Activated CD8-positive, alpha-beta memory T cell treated with anti-CD3 and anti-CD28 coated beads, Interleukin-2, amount 50 U/mL, for 24 hours (primary cell): ENCODE results near the gene CPTP.

Experiments
- DNase-seq: peaks from one replicate; pipeline ENCODE4 v3.0.0-alpha.2; 2020; ENCODE audit errors: extremely low read depth

CPTP gene

DNA sequence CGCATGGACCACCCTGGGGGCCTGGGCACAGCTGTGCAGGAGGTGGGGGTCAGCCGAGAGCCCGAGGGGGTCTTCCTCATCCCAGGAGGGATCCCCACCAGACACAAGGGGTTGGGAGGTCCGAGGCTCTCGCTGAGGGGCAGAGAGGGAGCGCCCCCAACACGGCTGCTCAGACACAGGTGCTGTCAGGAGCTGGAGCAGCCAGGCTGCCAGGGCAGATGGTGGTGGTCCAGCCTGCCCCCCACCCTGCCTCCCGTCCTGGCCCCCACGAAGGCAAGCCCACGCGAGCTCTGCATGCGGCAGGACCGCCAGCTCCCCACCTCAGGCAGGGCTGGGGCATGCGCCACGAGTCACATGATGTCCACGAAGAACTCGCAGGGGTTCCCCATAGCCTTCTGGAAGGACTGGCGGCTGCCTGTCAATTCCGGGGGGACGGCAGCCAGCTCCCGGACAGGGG is 11.2 kb downstream of the CPTP start:
- no peak for DNase-seq

DNA sequence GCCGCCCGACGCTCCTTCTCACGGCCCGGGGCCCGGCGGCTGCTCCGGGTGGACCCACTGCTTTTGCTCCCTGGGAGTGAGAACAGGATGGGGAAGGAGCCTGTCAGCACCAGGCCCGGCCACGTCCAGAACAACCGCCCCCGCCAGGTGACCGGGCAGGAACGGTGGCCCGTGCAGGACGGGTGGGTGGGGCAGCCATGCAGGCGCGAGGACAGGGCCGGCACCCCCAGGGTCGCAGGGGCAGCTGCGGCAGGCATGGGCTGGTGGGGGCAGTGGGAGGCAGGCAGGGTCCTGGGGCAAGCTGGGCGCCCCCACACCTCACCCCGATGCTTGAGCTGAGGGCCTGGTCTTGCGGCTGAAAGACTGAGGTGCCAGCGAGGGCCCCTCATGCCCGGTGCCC is 11.8 kb downstream of the CPTP start:
- no peak for DNase-seq

DNA sequence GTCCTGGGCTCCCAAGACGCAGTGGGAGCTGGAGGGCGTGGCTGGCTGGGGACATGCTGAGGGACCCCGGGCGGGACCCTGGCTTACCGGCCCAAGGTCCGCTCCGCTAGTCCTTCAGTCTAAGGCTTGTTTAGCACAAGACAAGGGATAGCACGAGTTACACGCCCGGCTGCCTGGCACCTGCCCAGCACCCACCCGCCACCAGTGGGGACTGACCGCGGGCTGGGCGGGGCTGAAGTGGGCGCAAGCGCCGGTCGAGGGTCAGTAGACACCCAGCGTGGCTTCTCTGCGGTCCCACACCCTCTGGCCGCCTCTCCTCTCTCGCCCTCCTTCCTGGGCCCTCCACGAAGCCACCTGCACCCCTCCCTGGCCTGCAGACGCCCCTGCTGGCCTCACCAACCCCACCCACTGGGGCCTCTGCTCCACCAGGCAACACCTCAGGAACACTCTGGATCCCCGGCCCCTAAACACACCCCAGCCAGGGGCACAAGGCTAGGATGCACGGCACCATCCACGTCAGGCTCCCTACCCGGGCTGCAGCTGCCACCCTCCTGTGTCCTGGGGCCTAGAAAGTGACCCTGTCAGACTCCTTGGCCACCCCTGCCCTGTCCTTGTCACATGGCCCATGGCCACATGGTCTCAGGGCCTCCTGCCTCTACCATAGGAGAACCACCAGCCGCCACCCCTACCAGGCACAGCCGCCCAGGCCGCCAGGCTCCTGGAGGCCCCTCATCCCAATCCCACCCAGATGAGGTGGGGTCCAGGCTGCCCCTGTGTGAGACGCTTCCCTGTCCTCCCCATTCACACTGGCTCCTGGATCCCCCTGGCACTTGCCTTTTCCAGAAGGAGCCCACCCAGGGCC is 12.6 kb downstream of the CPTP start:
- no peak for DNase-seq

DNA sequence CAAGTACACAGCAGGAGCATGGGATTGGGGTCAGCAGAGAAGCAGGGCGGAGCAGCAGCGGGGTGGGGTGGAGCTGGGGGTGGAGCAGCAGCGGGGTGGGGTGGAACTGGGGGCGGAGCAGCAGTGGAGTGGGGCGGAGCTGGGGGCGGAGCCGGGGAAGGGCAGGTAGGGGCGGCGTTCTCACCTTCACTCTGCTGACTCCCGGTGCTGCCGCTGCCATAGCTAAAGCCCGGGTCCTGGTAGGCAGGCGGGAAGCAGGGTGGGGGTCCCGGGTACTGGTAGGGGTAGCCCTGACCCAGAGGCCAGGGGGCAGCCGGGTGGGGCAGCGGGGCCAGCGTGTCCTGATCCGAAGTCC is 13.2 kb downstream of the CPTP start:
- DNase-seq: no peak

DNA sequence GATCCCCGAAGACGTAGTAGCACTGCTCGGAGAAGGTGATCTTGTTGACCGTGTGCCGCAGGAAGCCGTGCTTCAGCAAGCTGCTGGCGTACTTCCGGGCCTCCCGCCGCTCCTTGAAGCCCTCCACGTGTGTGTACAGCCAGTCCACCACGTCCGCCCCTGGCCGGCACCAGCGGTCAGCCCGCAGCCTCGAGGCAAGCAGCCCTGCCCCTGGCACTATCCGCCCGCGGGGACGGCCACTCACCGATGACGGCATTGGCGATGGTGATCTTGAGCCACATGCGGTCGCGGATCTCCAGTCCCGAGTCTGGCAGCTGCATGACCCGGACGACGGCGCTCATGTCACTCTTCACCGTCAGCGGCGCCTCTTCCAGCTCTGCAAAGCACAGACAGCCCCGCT is 13.7 kb downstream of the CPTP start:
- DNase-seq: no peak

DNA sequence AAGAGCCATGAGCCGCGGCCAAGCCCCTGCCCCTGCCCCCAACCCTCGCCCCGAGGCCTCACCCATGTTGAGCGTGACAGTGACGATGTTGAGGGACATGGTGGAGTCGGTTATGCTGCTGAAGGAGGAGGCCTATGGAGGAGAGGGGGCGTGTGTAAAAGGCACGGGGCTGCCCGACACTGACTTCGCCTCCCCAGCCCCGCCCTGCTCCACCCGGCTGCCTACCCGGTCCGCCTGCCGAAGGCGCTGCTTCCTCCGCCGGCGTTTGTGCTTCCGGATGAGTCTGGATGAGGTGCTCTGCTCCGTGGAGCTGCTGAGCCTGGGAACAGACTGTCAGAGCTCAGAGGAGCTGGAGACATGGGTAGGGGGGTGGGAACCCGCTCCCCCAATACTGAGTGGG is 15.6 kb downstream of the CPTP start:
- no peak for DNase-seq

DNA sequence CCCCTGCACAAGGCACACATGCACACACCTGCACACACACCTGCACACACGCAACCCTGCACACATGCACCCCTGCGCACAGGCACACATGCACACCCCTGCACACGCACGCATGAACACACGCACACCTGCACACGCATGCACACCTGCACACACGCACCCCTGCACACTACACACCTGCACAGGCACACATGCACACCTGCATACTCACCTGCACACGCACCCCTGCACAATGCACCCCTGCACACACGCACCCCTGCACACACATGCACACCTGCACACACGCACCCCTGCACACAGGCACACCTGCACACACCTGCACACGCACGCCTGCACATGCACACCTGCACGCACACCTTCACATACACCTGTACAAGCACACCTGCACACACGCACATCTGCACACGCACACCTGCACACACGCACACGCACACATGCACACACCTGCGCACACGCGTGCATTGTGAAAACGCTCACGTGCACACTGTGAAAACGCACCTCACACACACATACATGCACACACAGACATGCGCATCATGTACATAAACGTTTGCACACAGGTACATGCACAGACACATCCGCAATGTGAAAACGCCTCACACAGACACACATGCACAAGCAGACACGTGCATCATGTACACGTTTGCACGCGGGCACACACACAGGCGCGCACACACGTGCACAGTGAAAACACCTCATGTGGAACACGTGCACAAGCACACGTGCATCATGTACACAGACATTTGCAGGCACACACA is 16.4 kb downstream of the CPTP start:
- DNase-seq: no peak

DNA sequence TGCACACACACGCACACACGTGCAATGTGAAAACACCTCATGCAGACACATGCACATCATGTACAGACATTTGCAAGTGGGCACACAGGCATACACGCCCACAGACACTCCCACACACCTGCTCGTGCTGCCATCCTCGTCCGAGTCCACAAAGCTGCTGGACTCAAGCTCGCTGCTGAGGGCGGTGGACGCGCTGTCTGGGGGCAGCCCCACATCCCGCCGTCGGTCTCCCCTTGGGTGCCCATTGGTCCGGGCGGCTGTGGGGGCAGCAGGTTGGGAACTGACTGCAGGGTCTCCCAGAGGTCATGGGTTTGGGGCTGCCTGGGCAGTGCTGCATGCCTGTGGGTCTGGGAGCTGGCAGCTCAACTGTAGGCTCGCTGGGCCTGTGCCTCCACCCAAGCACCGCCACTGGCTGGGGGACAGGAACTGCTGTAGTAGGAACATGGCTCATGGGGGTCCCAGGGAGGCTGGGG is 17.0 kb downstream of the CPTP start:
- no peak for DNase-seq

DNA sequence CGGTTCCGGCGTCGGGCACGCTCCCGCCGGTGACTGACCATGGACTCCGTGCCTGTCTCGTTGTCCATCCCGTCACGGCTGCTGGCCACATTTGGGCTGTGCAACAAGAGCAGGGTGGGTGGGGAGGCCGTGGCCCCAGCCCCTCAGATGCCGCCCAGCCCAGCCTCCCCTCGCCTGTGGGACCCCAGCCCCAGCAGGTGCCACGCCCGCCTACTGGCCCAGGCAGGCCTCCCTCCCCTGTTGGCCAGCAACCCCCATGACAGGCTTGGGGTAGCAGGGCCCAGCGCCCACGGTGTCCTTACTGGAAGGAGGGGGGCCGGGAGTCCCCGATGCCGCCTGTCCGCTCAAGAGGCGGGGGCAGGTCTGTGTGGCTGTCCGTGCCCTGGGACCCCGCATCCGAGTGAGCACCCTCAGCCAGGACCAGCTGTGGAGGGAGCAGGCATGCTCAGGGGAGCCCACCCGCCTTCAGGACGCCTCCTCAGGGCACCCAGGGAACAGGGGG is 17.5 kb downstream of the CPTP start:
- DNase-seq: no peak

DNA sequence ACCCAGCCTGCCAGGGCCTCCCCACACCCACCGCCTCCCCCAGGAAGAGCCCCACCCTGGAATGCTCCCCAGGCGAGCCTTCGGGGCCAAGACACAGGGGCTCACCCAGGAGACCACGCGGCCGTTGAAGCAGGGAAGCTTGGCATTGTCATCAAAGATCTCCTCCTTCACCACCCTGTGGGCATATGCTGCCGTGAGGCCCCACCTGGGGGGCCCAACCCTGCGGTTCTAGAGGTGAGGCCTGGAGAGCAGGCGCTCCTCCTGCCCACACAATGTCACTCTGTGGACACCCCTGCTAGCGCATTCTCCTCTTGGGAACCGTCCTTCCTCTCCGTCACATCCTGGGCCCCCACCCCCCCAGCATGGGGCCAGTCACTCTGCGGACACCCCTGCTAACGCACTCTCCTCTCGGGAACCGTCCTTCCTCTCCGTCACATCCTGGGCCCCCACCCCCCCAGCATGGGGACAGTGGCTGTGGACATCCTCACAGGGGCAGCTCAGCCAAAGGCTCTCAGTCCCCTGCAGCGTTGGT is 18.0 kb downstream of the CPTP start:
- no peak for DNase-seq

DNA sequence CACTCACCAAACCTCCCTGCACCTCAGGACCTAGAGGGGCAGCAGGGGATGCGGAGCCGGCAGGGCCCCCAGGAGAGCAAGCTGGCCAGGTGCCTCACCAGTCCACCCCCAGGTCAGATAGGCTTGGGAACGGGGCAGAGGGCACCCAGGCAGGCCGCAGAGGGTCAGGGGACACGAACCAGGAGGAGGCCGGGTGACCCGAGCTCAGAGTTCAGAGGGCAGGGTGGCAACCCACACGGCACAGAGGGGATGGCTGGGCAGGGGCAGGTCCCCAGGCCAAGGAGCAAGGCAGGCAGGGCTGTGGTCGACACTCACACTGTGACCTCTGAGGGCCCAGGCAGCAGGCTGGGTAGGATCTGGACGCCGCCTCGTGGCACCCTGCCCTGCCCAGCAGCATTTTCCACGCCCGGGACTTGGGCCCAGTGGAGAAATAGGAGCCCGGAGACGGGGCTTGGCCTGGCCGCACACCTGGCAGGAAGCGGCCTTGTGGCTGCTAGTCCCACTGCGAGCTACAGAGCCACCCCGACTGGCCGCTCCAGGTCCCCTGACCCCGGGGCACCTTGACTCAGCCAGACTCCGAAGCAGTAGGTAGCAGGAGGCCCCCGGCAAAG is 19.3 kb downstream of the CPTP start:
- no peak for DNase-seq

DNA sequence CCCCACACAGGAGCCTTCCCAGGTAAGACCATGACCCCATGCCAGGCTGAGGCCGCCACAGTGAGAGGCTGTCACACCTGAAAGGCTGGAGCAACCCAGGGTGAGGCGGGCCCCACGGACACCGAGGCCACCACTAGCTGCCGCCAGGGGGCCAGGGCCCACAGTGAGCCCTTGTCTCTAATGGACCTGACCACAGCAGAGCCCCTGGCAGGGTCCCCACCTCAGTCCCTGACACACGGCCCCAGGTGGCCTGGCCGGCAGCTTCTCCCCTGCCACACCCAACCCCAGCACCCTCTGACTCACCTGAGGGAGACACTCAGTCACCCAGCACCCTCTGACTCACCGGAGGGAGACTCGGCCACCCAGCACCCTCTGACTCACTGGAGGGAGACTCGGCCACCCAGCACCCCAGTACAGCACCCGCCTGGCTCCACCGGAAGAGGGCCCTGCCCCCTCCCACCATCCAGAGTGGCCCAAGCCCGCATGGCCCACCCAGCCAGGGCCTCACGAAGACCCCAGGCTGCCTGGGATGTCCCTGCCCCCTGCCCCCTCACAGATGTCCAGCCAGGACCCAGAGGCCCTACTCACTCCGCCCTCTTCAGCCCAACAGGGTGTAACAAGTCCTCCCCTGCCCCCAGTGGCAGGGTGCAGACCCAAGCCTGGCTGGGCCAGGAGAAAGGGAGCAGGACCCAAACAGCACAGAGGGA is 20.2 kb downstream of the CPTP start:
- DNase-seq: peak; percentile 21

DNA sequence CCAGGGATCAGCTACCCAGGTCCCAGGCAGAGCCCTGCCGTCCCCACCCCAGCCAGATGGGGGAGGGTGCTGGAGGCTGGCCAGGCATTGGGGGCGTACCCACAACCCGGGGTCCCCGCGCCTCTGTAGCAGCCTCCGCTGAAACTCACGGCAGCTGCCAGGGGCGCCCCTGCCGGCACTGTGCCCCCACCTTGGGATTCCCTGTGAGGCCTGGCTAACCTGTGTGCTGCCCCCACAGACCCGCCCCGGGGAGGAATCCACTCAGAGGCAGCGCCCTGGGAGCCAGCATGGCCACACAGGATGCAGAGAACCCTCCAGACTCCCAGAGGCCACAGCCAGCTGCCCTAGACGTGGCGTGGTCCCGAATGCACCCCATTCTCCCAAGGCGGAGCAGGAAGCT is 20.8 kb downstream of the CPTP start:
- DNase-seq: no peak

DNA sequence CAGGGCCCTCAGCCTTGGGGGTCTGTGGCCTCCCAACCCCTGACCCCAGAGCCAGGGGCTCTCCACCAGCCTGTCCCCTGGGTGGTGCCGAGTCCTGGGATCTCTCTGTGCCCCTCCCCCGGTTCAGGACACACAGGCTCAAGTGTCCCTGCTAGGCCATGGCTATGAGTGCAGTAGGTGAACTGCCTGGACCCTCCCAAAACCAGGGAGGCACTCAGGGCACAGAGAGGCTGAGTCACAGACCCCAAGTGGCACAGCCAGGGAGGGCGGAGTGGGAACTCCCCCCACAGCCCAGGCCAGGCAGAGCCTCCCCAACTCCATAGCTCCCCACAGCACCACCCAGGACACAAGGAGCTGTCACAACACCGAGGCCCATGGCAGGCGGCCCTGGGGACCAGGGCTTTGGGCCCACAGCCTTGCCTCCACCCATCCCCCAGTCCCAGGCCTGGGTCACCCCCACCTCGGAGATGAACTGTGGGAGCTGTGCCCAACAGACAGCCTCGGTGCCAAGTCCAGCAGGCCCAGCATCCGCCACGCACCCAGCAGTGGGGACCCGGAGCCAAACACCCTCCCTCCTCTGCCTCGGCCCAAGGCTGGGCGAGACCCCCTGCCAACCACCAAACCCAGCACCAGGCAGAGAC is 21.4 kb downstream of the CPTP start:
- no peak for DNase-seq

DNA sequence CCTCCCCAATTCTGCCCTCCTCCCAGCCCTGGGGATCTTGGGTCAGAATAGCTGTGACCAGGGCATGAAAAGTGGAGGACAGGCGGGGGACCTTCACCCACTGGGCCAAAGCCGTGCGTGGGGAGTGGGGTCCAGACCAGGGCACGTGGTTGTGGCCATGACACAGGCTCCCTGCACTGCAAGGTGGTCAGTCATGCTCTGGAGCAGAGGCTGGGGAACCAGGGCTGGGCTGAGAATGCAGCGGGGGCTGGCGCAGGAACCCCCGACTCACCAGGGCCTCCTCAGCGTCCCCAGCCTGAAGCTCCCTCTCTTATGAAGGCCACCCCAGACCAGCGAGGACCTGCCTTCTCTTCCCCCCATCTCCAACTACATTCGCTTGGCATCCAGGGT is 21.9 kb downstream of the CPTP start:
- DNase-seq: no peak

DNA sequence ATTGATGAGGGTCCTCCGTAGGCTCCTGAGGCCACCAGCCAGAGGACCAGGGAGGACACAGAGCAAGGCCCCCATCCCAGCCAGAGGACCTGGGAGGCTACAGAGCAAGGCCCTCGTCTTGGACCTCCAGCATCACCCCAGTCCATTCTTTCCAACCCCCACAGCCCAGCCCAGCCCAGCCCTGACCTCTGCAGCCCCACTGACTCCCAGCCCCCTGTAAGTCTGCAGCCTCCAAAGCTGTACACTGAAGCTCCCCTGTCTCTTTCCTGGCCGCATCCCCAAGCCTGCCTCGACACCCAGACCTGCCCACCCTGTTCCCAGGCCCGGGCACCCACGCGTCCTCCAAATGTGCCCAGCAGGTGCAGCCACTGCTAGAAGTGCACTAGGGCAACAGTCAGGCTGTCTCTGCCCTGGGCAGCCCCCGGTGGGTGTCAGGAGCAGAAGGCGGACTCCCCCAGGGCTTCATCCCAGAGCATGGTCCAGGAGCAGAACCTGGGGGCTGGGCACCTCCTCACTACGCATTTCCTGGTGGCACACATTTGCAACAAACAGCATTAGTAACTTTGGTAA is 22.5 kb downstream of the CPTP start:
- no peak for DNase-seq

DNA sequence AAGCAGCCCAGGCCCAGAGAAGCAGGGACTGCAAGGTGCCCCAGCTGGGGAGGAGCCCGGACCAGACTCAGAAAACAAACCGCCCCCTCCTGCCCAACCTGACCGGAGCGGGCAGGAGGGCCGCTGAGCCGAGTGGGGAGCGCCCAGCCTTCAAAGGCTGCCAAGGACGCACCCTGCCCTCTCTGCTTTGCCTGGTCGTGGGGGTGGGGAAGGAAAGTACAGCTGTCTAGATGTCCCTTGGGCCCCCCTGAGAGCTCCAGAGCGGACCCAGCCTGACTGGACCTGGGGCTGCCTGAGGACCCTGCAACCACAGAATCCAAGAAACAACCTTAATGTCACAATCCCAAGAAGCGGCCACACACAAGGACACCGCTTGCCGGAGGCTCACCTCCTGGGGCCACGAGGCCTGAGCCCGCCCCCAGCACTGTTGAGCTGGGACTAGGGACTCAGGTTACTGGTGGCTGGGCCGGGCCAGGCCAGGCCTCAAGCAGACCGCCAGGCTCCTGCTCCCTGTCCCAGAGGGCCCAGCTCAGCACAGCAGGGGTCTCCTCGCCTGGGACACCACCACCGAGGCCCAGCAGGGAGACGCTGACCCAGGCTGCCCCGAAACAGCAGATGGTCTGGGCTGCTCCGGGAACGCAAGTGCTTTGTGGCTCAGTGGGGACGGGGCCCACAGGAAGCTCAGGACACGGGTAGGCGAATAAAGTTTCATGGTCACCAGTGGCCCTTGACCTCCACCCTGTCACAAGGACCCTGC is 23.2 kb downstream of the CPTP start:
- no peak for DNase-seq

DNA sequence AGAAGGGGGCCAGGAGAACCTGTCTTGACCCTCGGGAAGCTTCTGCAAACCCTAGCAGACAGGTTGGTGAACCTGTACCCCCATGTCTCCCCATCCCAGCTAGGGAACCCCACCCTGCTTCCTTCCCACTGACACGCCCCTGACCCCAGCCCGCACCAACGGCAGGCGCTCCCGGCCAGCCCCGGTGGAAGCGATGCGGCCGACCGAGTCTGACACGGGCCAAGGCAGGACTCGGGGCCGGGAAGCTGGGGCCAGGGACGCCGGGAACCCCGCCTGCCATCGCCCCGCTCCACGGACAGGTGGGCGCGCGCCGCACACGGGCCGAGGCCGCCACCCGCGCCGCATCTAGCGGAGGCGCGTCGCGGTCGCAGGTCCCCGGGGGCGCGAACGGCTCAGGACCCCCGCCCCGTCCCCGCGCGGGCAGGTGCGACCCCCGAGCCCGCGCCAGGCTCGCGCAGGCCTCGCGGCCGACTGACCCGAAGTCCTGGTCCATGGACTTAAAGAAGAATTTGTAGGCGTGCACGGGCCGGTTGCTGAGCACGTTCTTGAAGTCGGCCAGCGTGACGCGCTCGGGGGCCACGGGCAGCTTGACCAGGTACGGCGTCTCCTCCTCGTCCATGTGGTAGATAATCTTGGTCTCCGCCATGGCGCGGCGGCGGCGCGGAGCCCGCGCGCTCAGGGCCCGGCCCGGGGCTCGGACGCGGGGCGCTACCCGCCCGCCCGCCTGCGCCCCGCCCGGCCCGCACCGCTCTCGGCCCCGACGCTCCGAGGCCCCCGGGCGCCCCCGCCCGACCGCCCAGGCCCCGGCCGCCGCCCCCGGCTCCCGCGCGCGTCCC is 24.0 kb downstream of the CPTP start:
- no peak for DNase-seq
